Measurements from ENCODE around the gene CHCHD3.

Gene CHCHD3

DNA sequence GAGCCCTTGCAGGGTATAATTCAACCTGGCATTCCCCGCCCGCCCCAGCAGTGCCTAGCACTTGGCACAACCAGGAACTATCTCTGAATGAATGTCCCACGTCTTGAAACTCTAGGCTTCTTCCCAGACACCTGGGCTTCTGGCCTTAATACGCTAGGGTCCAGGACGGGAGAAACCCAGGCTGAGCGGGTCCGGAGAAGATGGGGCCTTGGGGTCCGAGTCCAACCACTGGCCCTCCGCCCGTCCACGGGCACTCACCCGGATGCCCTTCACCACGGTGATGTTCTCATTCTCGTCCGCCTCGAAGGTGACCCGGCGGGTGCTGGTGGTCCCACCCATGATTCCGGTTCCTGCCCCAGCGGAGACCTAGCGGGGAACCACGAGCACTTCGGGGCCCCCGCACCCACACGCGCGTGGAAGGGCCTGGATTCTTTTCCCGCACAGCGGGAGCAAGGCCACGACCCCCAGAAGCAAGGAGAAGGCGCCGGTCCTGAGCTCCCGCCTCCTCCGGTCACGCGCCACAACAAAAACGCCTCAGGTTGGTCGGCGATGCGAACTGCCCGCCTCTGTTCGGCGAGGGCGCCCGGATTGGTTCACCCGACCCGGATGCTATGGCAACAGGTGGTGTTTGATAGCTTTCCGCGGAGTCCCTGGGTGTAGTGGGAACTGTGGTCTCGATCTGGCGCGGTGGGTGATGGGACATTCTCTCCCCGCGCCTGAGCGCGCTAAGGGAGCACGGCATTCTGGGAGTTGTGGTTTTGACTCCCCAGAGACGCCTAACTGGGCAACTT, at the start of gene CHCHD3:
CHCHD3 (minus strand) TSS at position 492 of the 791 bp plus-strand sequence; CDS start at position 339, 153 bp downstream.
- peak; percentile 99 for DNase-seq

- DNase-seq, result no peak
Measured at GRCh38 chr7:133130166-133130565, 48.3 kb upstream of the CHCHD3 start.

DNA sequence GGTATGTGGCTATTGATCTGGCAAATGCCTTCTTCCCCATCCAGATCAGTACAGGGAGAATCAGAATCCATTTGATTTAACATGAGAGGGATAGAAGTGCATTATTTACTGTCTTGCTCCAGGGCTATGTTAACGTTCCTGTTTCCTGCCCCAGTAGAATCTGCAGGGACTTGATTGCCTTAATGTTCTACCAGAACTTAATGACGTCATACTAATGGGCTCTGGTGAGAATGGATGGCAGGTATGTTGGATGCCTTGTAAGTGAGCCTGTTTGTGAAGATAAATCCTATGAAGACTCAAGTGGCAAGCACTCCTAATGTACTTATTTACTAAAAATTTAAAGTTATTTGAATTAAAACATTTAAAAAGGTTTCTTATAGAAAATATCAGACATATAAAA, 44.5 kb upstream of the CHCHD3 start:
- DNase-seq, result no peak

GRCh38 chr7:133124974-133125373, 43.1 kb upstream of the CHCHD3 start:
- no peak for DNase-seq

GRCh38 chr7:133121175-133121844, 39.4 kb upstream of the CHCHD3 start:
- no peak for DNase-seq

- DNase-seq, result no peak
Measured at GRCh38 chr7:133119067-133119466, 37.2 kb upstream of the CHCHD3 start.

- DNase-seq, result peak; percentile 20
Measured at GRCh38 chr7:133118261-133118660, 36.4 kb upstream of the CHCHD3 start.

DNA sequence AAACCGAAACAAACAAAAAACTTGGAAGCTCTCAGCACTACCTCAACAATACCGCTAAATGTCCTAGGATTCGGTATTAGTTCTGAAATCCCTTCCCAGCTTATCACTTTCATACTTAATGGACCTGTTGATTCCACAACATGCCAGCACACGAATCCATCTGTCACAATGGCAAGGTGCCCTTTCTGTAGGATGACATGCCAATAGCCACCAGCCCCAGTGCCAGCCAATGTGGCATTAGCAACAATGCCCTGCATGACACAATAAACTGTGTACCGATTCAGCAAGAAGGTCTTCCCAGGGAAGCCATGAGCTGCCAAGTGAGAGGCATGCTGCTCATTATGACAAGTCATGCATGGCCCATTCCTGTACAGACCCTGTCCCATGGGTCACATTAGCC, 35.6 kb upstream of the CHCHD3 start:
- no peak for DNase-seq

DNA sequence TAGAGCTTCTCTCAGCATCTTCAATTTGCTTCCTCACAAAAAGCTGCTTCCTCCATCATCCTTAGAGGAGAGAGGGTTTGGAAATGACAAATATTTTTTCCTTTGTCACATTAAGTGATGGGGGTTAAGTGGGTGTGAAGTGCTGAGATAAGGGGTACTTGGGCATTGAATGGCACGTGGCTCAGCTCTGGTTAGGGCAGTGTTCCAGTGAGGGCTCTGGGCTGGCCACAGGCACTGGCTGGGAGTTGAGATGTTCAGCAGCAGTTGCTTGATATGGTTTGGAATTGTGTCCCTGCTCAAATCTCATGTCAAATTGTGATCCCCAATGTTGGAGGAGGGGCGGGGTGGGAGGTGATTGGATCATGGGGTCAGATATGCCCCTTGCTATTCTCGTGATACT, 33.7 kb upstream of the CHCHD3 start:
- DNase-seq, result no peak

- DNase-seq, result no peak
Measured at GRCh38 chr7:133114519-133114918, 32.6 kb upstream of the CHCHD3 start.

DNA sequence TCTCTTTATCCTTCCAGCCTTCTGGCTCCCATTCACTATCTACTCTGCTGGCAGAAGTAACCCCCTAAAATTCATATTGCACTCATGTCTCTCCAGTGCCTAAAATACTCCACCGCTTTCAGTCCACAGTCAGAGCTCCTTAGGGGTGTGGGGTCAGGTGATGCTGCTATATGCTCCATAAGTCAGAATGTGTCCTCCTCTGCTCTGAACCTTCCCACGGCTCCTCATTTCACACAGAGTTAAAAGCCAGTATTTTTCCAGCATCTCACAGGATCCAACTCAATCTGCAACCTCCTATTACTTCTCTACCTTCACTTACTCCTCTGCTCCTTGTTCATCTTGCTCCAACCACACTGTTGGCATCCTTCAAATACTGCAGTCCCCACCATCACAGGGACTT, 31.1 kb upstream of the CHCHD3 start:
- no peak for DNase-seq

GRCh38 chr7:133112335-133112734, 30.4 kb upstream of the CHCHD3 start:
- DNase-seq, result no peak

DNA sequence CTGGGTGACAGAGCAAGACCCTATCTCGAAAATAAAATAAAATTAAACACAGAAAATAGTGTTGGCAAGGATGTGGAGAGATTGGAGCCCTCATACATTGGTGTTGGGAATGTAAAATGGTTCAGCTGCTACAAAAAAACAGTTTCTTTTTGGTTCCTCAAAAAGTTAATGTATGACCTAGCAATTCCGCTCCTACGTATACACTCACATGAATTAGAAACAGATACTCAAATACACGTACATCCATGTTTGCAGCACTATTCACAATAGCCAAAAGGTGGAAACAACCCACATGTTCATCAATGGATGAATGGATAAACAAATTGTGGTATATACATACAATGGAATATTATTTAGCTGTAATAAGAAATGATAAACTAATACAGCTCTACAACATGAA, 28.4 kb upstream of the CHCHD3 start:
- DNase-seq, result no peak

DNA sequence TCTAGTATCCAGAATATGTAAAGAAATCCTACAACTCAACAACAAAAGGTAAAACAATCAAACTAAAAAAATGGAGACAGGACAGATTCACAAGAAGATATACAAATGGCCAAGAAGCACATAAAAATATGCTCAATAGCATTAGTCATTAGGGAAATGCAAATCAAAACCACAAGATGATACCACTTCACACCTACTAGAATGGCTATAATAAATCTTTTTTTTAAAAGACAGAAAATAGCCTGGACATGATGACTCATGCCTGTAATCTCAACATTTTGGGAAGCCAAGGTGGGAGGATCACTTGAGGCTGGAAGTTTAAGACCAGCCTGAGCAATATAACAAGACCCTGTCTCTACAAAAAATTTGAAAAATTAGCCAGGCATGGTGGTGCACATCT, 27.9 kb upstream of the CHCHD3 start:
- no peak for DNase-seq

- DNase-seq, result no peak
Measured at GRCh38 chr7:133108023-133108422, 26.1 kb upstream of the CHCHD3 start.

- no peak for DNase-seq
Measured at GRCh38 chr7:133102276-133103060, 20.6 kb upstream of the CHCHD3 start.

DNA sequence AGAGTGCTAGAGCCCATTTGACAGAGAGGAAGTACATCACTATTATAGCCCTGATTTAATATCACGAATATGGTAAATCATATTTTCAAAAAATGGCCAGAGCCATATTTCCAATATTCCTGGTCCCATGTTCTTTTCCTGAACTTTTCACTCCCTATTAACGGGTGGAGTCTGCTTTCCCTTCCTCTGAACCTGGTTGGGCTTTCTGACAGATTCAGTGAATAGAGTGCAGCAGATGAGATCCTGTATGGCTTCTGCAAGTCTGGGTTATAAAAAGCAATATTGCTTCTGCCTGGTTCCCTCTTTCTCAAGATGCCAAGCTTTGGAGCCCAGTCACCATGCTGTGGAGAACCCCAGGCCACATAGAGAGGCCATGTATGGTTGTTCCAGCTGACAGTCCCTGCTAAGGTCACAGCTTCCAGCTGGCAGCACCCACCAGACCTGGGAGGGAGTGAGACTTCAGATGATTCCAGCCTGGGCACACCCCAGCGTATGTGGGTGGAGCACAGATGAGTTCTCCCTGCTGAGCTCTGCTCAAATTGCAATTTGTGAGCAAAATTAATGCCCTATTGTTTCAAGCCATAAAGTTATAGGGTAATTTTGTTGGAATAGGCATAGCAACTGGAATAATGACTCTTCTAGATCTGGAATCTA, 17.9 kb upstream of the CHCHD3 start:
- DNase-seq, result no peak

DNA sequence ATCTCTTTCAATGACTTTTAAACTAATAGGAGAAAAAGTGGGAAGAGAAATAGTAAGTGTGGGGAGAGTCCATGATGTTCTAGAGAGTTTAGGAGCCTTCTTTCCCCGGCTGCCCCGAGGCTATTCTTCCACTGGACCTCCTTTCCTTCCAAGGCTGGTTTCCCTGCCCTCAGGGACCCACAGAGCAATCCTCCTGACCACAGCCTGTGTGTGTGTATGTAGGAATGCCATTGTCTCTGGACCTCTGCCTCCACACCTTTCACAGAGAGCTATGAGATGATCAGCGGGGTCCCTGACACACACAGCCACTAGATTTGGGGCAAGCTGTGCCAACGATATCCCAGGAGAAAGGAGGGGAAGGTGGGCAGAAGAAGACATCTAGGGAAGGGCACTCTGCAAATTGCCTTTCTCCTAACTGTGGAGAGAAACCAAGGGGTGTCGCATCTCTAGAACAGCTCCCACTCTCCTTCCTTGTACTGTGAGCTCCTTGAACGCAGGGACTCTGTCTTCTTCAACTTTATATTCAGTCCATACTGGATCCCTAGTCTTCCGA, 13.3 kb upstream of the CHCHD3 start:
- no peak for DNase-seq

DNA sequence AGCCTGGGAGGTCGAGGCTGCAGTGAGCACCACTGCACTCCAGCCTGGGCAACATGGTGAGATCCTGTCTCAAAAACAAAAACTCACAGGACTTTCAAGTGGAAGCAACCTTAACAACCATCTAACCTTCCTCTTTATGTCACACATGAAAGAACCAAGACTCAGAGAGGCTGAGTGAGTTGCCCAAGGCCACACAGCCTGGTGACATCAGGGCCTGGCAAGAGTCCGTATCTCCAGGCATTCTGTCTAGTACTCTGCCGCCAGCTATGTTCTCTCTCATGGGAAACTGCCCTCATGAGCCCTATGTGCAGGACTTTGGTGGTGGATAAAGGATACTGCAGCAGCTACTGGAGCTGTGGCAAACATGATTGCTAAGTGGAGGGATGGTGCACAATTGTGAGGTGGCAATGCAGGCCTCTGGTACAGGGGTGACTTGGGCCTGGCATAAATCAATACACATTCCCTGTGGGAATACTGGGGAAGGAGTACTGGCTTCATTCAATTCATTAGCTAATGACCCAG, 10.1 kb upstream of the CHCHD3 start:
- no peak for DNase-seq

GRCh38 chr7:133082390-133082766, 488 bp upstream of the CHCHD3 start:
- no peak for DNase-seq

GRCh38 chr7:133081119-133081598, 731 bp downstream of the CHCHD3 start:
- no peak for DNase-seq

GRCh38 chr7:133079296-133079695, 2.6 kb downstream of the CHCHD3 start:
- DNase-seq, result no peak
